ENCODE results near the gene RPL18A.

- TF ChIP-seq EZH2 (conservative IDR thresholded peaks at IDR 0.05; ENCODE audit: low read depth, low read length) (0 out of 2 replicates have a peak, but pooled peaks have one; percentile 45), JUN (CRISPR knock-in tag; IDR thresholded peaks at IDR 0.05) (no peak), EP300 (IDR thresholded peaks at IDR 0.05; ENCODE audit: low read depth in 2 of 2, low read length in 2 of 2) (no peak), EP300 (CRISPR knock-in tag; IDR thresholded peaks at IDR 0.05; ENCODE audit: borderline replicate concordance) (no peak), CTCF (CRISPR knock-in tag; IDR thresholded peaks at IDR 0.05) (no peak), PBX3 (CRISPR knock-in tag; IDR thresholded peaks at IDR 0.05; ENCODE audit: borderline replicate concordance) (no peak), ZUFSP (CRISPR knock-in tag; IDR thresholded peaks at IDR 0.05; ENCODE audit: borderline replicate concordance) (no peak), MAFG (CRISPR knock-in tag; IDR thresholded peaks at IDR 0.05) (no peak), BCL6 (CRISPR knock-in tag; IDR thresholded peaks at IDR 0.05) (no peak), ZBTB33 (CRISPR knock-in tag; IDR thresholded peaks at IDR 0.05) (no peak), ZNF331 (CRISPR knock-in tag; IDR thresholded peaks at IDR 0.05) (no peak)
Measured at GRCh38 chr19:17871032-17871877, 11.5 kb downstream of the RPL18A start.

Data from HepG2 (cell line).